Measurements from ENCODE around the gene TGM6. TPM values are rescaled to one million over a fixed set of nuclear protein-coding genes. Genes with fewer than 3 reads are reported as not detected.

TGM6 gene
- polyA plus RNA-seq, 1 donor (not counting 4 experiments of a cell fraction or from before 2014, with no cell fraction given), result not detected

- Histone ChIP-seq H4K20me1 (ENCODE audit: control insufficient read depth, extremely low read depth, insufficient read depth, low read length) (no peaks in the 10 kb centered on the region), H3K36me3 (ENCODE audit: control insufficient read depth in 2 of 2, extremely low read depth in 1 of 2, insufficient read depth in 2 of 2, low read length in 2 of 2) (no peaks in the 10 kb centered on the region), H3K4me2 (ENCODE audit: control insufficient read depth, extremely low read depth, insufficient read depth, low read depth, low read length) (no peak overlapping the region), H3K9me3 (ENCODE audit: control insufficient read depth, low read depth, low read length) (no peaks in the 10 kb centered on the region), H3K27ac (ENCODE audit: control insufficient read depth, insufficient read depth, low read length) (no peak overlapping the region), H3K4me3 (ENCODE audit: control insufficient read depth in 2 of 3, extremely low read depth in 1 of 3, insufficient read depth in 2 of 3, low read depth in 1 of 3, low read length in 3 of 3) (no peak overlapping the region), H3K9ac (ENCODE audit: control insufficient read depth, extremely low read depth, insufficient read depth, low read length) (no peak overlapping the region), H3K79me2 (ENCODE audit: control insufficient read depth, insufficient read depth, low read length) (no peaks in the 10 kb centered on the region), H3K9me1 (ENCODE audit: control insufficient read depth, extremely low read depth, insufficient read depth, low read length) (no peaks in the 10 kb centered on the region), H3K27me3 (ENCODE audit: control insufficient read depth, extremely low read depth, insufficient read depth, low read length) (peaks cover 4% of the 10 kb centered on the region), H2AFZ (ENCODE audit: control insufficient read depth, low read length) (no peak overlapping the region), H3K4me1 (ENCODE audit: control insufficient read depth, extremely low read depth, insufficient read depth, low read length) (peaks cover 4% of the 10 kb centered on the region)
- FAIRE-seq, result no peak
- no peak for DNase-seq (ENCODE audit: low read depth, low spot score)
- TF ChIP-seq CTCF (optimal IDR thresholded peaks at IDR 0.05 in 1 of 3, IDR thresholded peaks at IDR 0.05 in 1 of 3, conservative IDR thresholded peaks at IDR 0.05 in 1 of 3; ENCODE audit: extremely low read depth in 1 of 3, insufficient read depth in 2 of 3, low read length in 3 of 3), result no peak
- no peak for TF ChIP-seq EZH2 (IDR thresholded peaks at IDR 0.05; ENCODE audit: low read length)
- dilution Hi-C loops (cut with MboI; ENCODE audit: extremely low pct_ligation_motif_present, low sequenced_read_pairs), result no loop called here
Measured at GRCh38 chr20:2348336-2348735, 32.4 kb upstream of the TGM6 start.

GRCh38 chr20:2349801-2350200 is 30.9 kb upstream of the TGM6 start:
- peaks cover 4% of the 10 kb centered on the region for H3K27me3 ChIP-seq (ENCODE audit: control insufficient read depth, extremely low read depth, insufficient read depth, low read length)
- no peaks in the 10 kb centered on the region for H3K79me2 ChIP-seq (ENCODE audit: control insufficient read depth, insufficient read depth, low read length)
- no peak overlapping the region for H3K4me3 ChIP-seq (ENCODE audit: control insufficient read depth in 2 of 3, extremely low read depth in 1 of 3, insufficient read depth in 2 of 3, low read depth in 1 of 3, low read length in 3 of 3)
- dilution Hi-C loops (cut with MboI; ENCODE audit: extremely low pct_ligation_motif_present, low sequenced_read_pairs), result no loop called here
- H3K36me3 ChIP-seq (ENCODE audit: control insufficient read depth in 2 of 2, extremely low read depth in 1 of 2, insufficient read depth in 2 of 2, low read length in 2 of 2), result no peaks in the 10 kb centered on the region
- H3K9ac ChIP-seq (ENCODE audit: control insufficient read depth, extremely low read depth, insufficient read depth, low read length), result no peak overlapping the region
- H4K20me1 ChIP-seq (ENCODE audit: control insufficient read depth, extremely low read depth, insufficient read depth, low read length), result no peaks in the 10 kb centered on the region
- no peaks in the 10 kb centered on the region for H3K9me3 ChIP-seq (ENCODE audit: control insufficient read depth, low read depth, low read length)
- no peak overlapping the region for H3K27ac ChIP-seq (ENCODE audit: control insufficient read depth, insufficient read depth, low read length)
- H2AFZ ChIP-seq (ENCODE audit: control insufficient read depth, low read length), result no peak overlapping the region
- peaks cover 4% of the 10 kb centered on the region for H3K4me1 ChIP-seq (ENCODE audit: control insufficient read depth, extremely low read depth, insufficient read depth, low read length)
- H3K4me2 ChIP-seq (ENCODE audit: control insufficient read depth, extremely low read depth, insufficient read depth, low read depth, low read length), result no peak overlapping the region
- no peak for TF ChIP-seq EZH2 (IDR thresholded peaks at IDR 0.05; ENCODE audit: low read length)
- TF ChIP-seq CTCF (optimal IDR thresholded peaks at IDR 0.05 in 1 of 3, IDR thresholded peaks at IDR 0.05 in 1 of 3, conservative IDR thresholded peaks at IDR 0.05 in 1 of 3; ENCODE audit: extremely low read depth in 1 of 3, insufficient read depth in 2 of 3, low read length in 3 of 3), result no peak
- H3K9me1 ChIP-seq (ENCODE audit: control insufficient read depth, extremely low read depth, insufficient read depth, low read length), result no peaks in the 10 kb centered on the region
- no peak for FAIRE-seq
- no peak for DNase-seq (ENCODE audit: low read depth, low spot score)

Measured in keratinocyte (primary cell).